ENCODE results near the gene PSMD6.

PSMD6 gene

GRCh38 chr3:63980830-63981498, 42.3 kb downstream of the PSMD6 start:
- TF ChIP-seq, protein P1, sequence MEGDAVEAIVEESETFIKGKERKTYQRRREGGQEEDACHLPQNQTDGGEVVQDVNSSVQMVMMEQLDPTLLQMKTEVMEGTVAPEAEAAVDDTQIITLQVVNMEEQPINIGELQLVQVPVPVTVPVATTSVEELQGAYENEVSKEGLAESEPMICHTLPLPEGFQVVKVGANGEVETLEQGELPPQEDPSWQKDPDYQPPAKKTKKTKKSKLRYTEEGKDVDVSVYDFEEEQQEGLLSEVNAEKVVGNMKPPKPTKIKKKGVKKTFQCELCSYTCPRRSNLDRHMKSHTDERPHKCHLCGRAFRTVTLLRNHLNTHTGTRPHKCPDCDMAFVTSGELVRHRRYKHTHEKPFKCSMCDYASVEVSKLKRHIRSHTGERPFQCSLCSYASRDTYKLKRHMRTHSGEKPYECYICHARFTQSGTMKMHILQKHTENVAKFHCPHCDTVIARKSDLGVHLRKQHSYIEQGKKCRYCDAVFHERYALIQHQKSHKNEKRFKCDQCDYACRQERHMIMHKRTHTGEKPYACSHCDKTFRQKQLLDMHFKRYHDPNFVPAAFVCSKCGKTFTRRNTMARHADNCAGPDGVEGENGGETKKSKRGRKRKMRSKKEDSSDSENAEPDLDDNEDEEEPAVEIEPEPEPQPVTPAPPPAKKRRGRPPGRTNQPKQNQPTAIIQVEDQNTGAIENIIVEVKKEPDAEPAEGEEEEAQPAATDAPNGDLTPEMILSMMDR (IDR thresholded peaks at IDR 0.05; ENCODE audit: control extremely low read depth, extremely low read depth, low read depth, missing control alignments) = no peak
- CTCF ChIA-PET = interaction anchor here (1.4 to 12.5 kb wide), 3 partner anchors 13 to 42 kb away, joined by 4 to 106 read pairs (median 82); no protein-coding TSS in a partner anchor
- POLR2A ChIA-PET = no interaction called here
- no peak for DNase-seq (ENCODE audit: extremely low spot score)

GRCh38 chr3:63980019-63980418, 43.3 kb downstream of the PSMD6 start:
- ChIA-PET CTCF (interaction anchor here (0.7 to 12.5 kb wide), 4 partner anchors 14 to 129 kb away, joined by 3 to 106 read pairs (median 45); no protein-coding TSS in a partner anchor), POLR2A (no interaction called here)
- no peak for DNase-seq (ENCODE audit: extremely low spot score)
- TF ChIP-seq, protein P1 (IDR thresholded peaks at IDR 0.05; ENCODE audit: control extremely low read depth, extremely low read depth, low read depth, missing control alignments) = no peak

DNA sequence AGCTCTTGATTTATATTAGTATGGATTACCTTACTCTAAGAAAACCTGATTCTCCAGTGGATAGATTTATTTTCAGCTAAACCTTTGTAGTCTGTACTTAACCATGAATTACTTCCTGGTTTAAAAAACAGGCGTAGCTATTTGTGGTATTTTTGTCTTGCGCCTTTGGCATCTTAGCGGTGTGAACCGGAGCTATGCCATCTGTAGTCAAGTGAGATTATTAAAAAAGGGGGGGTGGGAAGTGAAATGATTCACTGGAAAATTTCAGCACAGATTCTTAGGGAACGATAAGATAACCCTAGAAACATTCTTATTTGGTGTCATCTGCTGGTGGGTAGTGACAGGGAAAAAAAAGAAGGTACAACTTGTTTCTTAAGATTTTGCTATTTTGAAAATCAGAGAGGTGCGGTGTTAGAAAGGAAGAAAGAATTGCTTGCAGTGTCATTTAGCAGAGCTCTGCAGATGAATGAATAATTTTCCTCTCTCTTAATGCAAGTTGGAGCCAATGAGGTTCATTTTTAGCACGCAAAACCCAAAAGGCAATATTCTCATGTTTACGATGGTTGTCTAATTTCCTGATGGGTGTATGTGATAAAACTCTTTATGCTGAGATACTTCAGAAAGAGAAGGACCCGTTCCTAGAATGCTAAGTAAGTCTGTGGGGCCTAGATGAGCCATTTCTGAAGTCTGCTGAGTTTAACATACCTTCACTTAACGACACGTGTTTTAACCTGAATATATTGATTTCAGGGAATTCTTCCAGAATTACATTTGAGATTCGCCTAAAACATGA, 44.0 kb downstream of the PSMD6 start:
- no peak for DNase-seq (ENCODE audit: extremely low spot score)
- ChIA-PET CTCF (interaction anchor here (1.1 to 12.5 kb wide), 8 partner anchors 9 to 52 kb away, joined by 3 to 106 read pairs (median 6); no protein-coding TSS in a partner anchor), POLR2A (no interaction called here)
- TF ChIP-seq, protein P1 (IDR thresholded peaks at IDR 0.05; ENCODE audit: control extremely low read depth, extremely low read depth, low read depth, missing control alignments) = no peak

GRCh38 chr3:63977893-63978292, 45.4 kb downstream of the PSMD6 start:
- TF ChIP-seq, protein P1 (IDR thresholded peaks at IDR 0.05; ENCODE audit: control extremely low read depth, extremely low read depth, low read depth, missing control alignments) = no peak
- CTCF ChIA-PET = interaction anchor here (0.9 to 12.5 kb wide), 12 partner anchors 11 to 76 kb away, joined by 3 to 106 read pairs (median 4); no protein-coding TSS in a partner anchor
- no peak for DNase-seq (ENCODE audit: extremely low spot score)
- POLR2A ChIA-PET = no interaction called here

DNA sequence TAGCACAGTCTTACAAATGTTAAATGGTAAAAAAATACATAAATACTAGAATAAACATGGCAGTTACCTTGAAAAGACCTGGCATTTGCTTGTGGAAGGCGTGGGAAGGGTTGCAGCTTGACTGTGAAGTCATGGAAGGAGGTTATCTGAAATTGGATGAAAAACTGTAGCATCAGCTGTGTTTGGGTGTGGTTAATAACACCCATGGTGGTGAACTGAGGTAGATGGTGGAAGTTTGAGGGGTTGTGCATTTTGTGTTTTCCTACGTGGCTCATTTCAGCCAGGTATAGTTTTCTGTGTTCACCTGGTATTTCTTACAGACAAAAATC, 46.5 kb downstream of the PSMD6 start:
- POLR2A ChIA-PET = no interaction called here
- TF ChIP-seq, protein P1 (IDR thresholded peaks at IDR 0.05; ENCODE audit: control extremely low read depth, extremely low read depth, low read depth, missing control alignments) = no peak
- CTCF ChIA-PET = interaction anchor here (0.9 to 12.5 kb wide), 7 partner anchors 10 to 49 kb away, joined by 3 to 106 read pairs (median 5); partner anchors contain the start of gene PSMD6
- DNase-seq (ENCODE audit: extremely low spot score) = no peak

- TF ChIP-seq, protein P1 (IDR thresholded peaks at IDR 0.05; ENCODE audit: control extremely low read depth, extremely low read depth, low read depth, missing control alignments) = no peak
- ChIA-PET CTCF (interaction anchor here (1.2 to 12.5 kb wide), 6 partner anchors 10 to 47 kb away, joined by 3 to 106 read pairs (median 6); partner anchors contain the start of gene PSMD6), POLR2A (no interaction called here)
- DNase-seq (ENCODE audit: extremely low spot score) = no peak
These were observed 47.0 kb downstream of the PSMD6 start for GRCh38 chr3:63976161-63976871.
